ENCODE results near the gene TAS2R60. TPM values are rescaled to one million over a fixed set of nuclear protein-coding genes. Genes with fewer than 3 reads are reported as not detected.

Gene TAS2R60
- total and polyA plus RNA-seq, 7 donors = not detected

- no peaks in the 10 kb centered on the region for H3K9me3 ChIP-seq
- DNase-seq (no peak), ATAC-seq (no peak)
- no peak overlapping the region for H3K27ac ChIP-seq
- no peaks in the 10 kb centered on the region for H3K4me1 ChIP-seq
- no peaks in the 10 kb centered on the region for H3K27me3 ChIP-seq (ENCODE audit: insufficient read depth in 3 of 3, low read length in 2 of 3)
- no peak overlapping the region for H3K4me3 ChIP-seq
- H3K36me3 ChIP-seq (ENCODE audit: insufficient read depth in 1 of 2, low read depth in 1 of 2) = no peaks in the 10 kb centered on the region
- no peak for TF ChIP-seq CTCF (IDR thresholded peaks at IDR 0.05)
- intact Hi-C loops (cut with DNase I) = no loop called here
- WGBS, 3 donors = 81 to 91% (median 86%) methylated on average over 4 of the region's 4 CpGs
Measured at GRCh38 chr7:143433759-143434158, 9.5 kb upstream of the TAS2R60 start.

GRCh38 chr7:143434660-143435059 is 8.6 kb upstream of the TAS2R60 start:
- H3K27ac ChIP-seq = no peak overlapping the region
- H3K36me3 ChIP-seq (ENCODE audit: insufficient read depth in 1 of 2, low read depth in 1 of 2) = no peaks in the 10 kb centered on the region
- no peak for ATAC-seq
- H3K4me1 ChIP-seq = no peaks in the 10 kb centered on the region
- peak; percentile 39 to 77 for DNase-seq
- no peak overlapping the region for H3K4me3 ChIP-seq
- TF ChIP-seq CTCF (IDR thresholded peaks at IDR 0.05) = no peak
- no peaks in the 10 kb centered on the region for H3K27me3 ChIP-seq (ENCODE audit: insufficient read depth in 3 of 3, low read length in 2 of 3)
- H3K9me3 ChIP-seq = no peaks in the 10 kb centered on the region
- 28 to 38% (median 29%) methylated on average over 9 of the region's 9 CpGs for WGBS, 3 donors
- intact Hi-C loops (cut with DNase I) = no loop called here

GRCh38 chr7:143435266-143435665 is 8.0 kb upstream of the TAS2R60 start:
- no peaks in the 10 kb centered on the region for H3K4me1 ChIP-seq
- no peak for TF ChIP-seq CTCF (IDR thresholded peaks at IDR 0.05)
- H3K27me3 ChIP-seq (ENCODE audit: insufficient read depth in 3 of 3, low read length in 2 of 3) = no peaks in the 10 kb centered on the region
- H3K36me3 ChIP-seq (ENCODE audit: insufficient read depth in 1 of 2, low read depth in 1 of 2) = no peaks in the 10 kb centered on the region
- no peak overlapping the region for H3K4me3 ChIP-seq
- ATAC-seq = no peak
- no peak overlapping the region for H3K27ac ChIP-seq
- DNase-seq = no peak
- WGBS, 3 donors = 95 to 97% (median 95%) methylated on average over 2 of the region's 2 CpGs
- H3K9me3 ChIP-seq = no peaks in the 10 kb centered on the region
- intact Hi-C loops (cut with DNase I) = no loop called here

DNA sequence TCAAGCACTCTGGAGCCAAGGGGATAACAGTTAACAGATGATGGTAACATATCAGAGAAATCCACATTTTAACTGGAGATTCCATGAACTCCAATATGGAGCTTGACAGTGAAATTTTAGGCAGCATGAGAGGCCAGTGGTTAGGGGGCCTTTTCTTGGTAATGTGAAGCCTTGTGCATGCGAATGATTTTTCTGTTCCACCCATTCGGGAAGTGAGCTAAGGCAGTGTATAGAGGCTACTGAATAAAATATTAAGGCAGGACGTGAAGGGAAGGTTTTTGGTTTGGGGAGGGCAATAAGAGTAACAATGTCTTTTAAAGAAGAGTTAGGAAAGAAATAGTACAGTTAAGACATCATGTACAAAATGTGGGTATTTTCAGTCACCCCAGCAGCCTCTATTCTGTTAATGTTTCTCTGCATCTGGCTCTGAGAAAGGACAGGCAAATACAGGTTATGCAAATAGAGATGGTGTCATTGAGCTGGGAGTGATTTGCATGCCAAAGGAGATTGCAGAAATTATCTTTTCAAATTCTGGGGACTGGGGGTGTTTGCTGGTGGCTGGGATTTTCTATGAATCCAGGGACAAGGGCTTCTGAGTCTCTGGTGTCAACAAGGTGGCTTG is 6.8 kb upstream of the TAS2R60 start:
- 89 to 92% (median 90%) methylated on average over 3 of the region's 3 CpGs for WGBS, 3 donors
- H3K36me3 ChIP-seq (ENCODE audit: insufficient read depth in 1 of 2, low read depth in 1 of 2) = no peaks in the 10 kb centered on the region
- no peak for ATAC-seq

More for the DNA sequence above, 6.8 kb upstream of the TAS2R60 start:
- Histone ChIP-seq H3K9me3 (no peaks in the 10 kb centered on the region), H3K4me1 (no peaks in the 10 kb centered on the region), H3K27me3 (ENCODE audit: insufficient read depth in 3 of 3, low read length in 2 of 3) (no peaks in the 10 kb centered on the region), H3K27ac (no peak overlapping the region), H3K4me3 (no peak overlapping the region)
- TF ChIP-seq CTCF (IDR thresholded peaks at IDR 0.05) = no peak
- DNase-seq = no peak
- intact Hi-C loops (cut with DNase I) = no loop called here
